ENCODE results near the gene ETV6.

DNA sequence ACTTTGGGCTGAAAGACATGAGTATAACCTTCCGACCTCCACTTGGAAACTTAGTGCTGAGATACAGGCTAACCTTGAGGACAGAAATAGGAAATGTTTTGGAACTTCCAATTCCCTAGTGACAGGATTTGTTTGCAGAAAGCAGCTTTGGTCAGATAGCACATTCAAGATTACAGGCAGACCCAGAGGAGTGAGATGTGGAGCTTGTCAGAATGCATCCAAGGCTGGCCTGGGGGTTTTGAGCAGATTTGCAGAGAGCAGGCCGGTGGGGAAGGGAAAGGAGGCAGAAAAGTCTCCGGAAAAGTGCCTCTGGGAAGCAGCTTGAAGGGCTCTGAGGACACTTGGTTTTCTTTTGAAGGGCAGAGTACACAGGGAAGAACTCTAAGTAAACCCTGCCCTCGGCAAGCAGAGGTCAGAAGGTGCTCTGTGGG, 180.3 kb downstream of the ETV6 start:
- TF ChIP-seq CTCF (IDR thresholded peaks at IDR 0.05) = no peak
- no peak for TF ChIP-seq POLR2A (IDR thresholded peaks at IDR 0.05)
